GM21390 (cell line): Measurements from ENCODE around the gene PLEKHN1.
A peak's percentile ranks its signal among the peaks of the same experiment; 100 is the strongest.
"Not testable (repeated sequence)": the region's sequence is repeated elsewhere in the genome, so short reads cannot be mapped to it uniquely, and the experiment has no call there.

Source experiments
- ATAC-seq: cut with Tn5 transposase; IDR thresholded peaks from one replicate; pipeline ENCODE4 v1.9.1; 2021; ENCODE audit not compliant: unreplicated experiment

Gene PLEKHN1

GRCh38 chr1:1005774-1006304 lies 39.6 kb downstream of the PLEKHN1 start:
- no peak for ATAC-seq

GRCh38 chr1:1006305-1007159 lies 40.2 kb downstream of the PLEKHN1 start:
- no peak for ATAC-seq

- not testable (repeated sequence) for ATAC-seq
Measured at GRCh38 chr1:1010131-1010530, 43.8 kb downstream of the PLEKHN1 start.

GRCh38 chr1:1011396-1011949 lies 45.2 kb downstream of the PLEKHN1 start:
- ATAC-seq, result no peak

- peak; percentile 4 for ATAC-seq
Measured at GRCh38 chr1:1012736-1013104, 46.4 kb downstream of the PLEKHN1 start.

GRCh38 chr1:1013105-1013921 lies 47.0 kb downstream of the PLEKHN1 start, which contains the start of gene ISG15:
ISG15 (plus strand) TSS chr1:1013497; CDS start chr1:1013574, 77 bp downstream.
- peak; percentile 86 for ATAC-seq

GRCh38 chr1:1013922-1014648 lies 47.8 kb downstream of the PLEKHN1 start:
- ATAC-seq, result no peak

- no peak for ATAC-seq
Measured at GRCh38 chr1:1014799-1015681, 48.8 kb downstream of the PLEKHN1 start.

GRCh38 chr1:1017397-1018320 lies 51.4 kb downstream of the PLEKHN1 start:
- not testable (repeated sequence) for ATAC-seq

GRCh38 chr1:1018321-1018685 lies 52.0 kb downstream of the PLEKHN1 start:
- not testable (repeated sequence) for ATAC-seq

GRCh38 chr1:1019122-1019999 lies 53.1 kb downstream of the PLEKHN1 start:
- ATAC-seq, result peak; percentile 56

- peak; percentile 29 for ATAC-seq
Measured at GRCh38 chr1:1020000-1020404, 53.7 kb downstream of the PLEKHN1 start, which contains the start of gene AGRN. AGRN (plus strand) TSS chr1:1020120; CDS start chr1:1020173, 53 bp downstream.

GRCh38 chr1:1020415-1021009 lies 54.2 kb downstream of the PLEKHN1 start:
- peak; percentile 11 for ATAC-seq

- no peak for ATAC-seq
Measured at GRCh38 chr1:1021010-1021919, 55.0 kb downstream of the PLEKHN1 start.

GRCh38 chr1:1021920-1022259 lies 55.6 kb downstream of the PLEKHN1 start:
- ATAC-seq, result no peak

GRCh38 chr1:1022302-1023009 lies 56.2 kb downstream of the PLEKHN1 start:
- ATAC-seq, result no peak
